HCT116 (cell line): ENCODE results near the gene CCSAP.

Source experiments
- CTCF ChIP-seq, 3 experiments: fragments of 200-600 bp in 1 of 3; sonication (generic) in 1 of 3; IDR thresholded peaks in 2 of 3; conservative IDR thresholded peaks in 1 of 3; 2 replicates each; pipeline ENCODE4 v1.5.1; 2012 to 2017; ENCODE audit warnings: low read depth in 2 of 3, low read length in 2 of 3, antibody characterized with exemption in 1 of 3, borderline replicate concordance in 1 of 3, control low read depth in 1 of 3, mild to moderate bottlenecking in 1 of 3, mixed read lengths in 1 of 3, mixed run types in 1 of 3, moderate library complexity in 1 of 3; ENCODE audit not compliant: insufficient read depth in 1 of 3
- EGR1 ChIP-seq: IDR thresholded peaks from 2 replicates; pipeline ENCODE4 v1.6.1; 2012; ENCODE audit warnings: low read depth
- EZH2 ChIP-seq: fragments of 200-600 bp; sonication (generic); IDR thresholded peaks from 2 replicates; pipeline ENCODE4 v1.6.1; 2017; ENCODE audit warnings: antibody characterized with exemption, mixed run types
- POLR2A ChIP-seq: IDR thresholded peaks from 2 replicates; pipeline ENCODE4 v1.7.0; 2011; ENCODE audit warnings: borderline replicate concordance; ENCODE audit not compliant: insufficient read depth, insufficient read length; ENCODE audit errors: extremely low read depth
- POLR2AphosphoS5 ChIP-seq: IDR thresholded peaks from 2 replicates; pipeline ENCODE4 v1.6.1; 2011; ENCODE audit warnings: mild to moderate bottlenecking, low read depth, low read length, moderate library complexity
- RAD21 ChIP-seq: IDR thresholded peaks from 2 replicates; pipeline ENCODE4 v1.6.1; 2012; ENCODE audit warnings: low read depth, mild to moderate bottlenecking
- SRF ChIP-seq: IDR thresholded peaks from 2 replicates; pipeline ENCODE4 v1.6.1; 2012; ENCODE audit warnings: low read depth
- YY1 ChIP-seq: IDR thresholded peaks from 2 replicates; pipeline ENCODE4 v1.6.1; 2011; ENCODE audit warnings: low read length, low read depth, moderate library complexity, mild to moderate bottlenecking; ENCODE audit not compliant: insufficient replicate concordance; ENCODE audit errors: extremely low read depth
- ZFX ChIP-seq: fragments of 450-650 bp; IDR thresholded peaks from 2 replicates; pipeline ENCODE4 v1.6.1; 2017

DNA sequence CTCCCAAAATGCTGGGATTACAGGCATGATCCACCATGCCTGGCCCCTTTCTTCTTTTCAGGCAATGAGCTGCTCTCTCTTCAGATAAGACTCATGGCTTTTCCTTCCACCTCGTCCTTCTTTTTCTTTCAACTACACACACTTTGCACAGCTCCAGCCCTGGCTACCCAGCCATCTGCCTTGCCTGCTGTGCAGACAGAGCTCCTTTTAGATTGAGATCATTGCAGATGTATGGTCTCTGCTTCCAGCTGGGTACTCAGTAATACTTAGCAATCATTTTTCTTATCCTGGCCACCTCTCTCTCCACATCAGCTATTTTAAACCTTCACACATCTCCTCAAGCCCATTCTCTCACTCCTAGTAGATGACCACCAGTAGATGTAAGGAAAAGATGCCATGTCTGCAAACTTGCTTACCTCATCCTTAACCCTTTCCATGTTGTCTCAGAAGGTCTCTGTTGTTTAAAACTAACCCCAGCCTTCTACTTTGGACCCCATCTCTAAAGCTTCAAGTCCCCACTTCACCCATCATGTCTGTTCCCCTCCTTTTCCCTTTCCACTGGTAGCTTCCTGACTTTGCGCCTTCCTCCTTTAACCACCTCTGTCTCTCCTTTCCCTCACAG, 64.6 kb downstream of the CCSAP start:
- TF ChIP-seq CTCF (IDR thresholded peaks at IDR 0.05 in 2 of 3, conservative IDR thresholded peaks at IDR 0.05 in 1 of 3; ENCODE audit: borderline replicate concordance in 1 of 3, insufficient read depth in 1 of 3, low read depth in 2 of 3, low read length in 2 of 3) = no peak
- no peak for TF ChIP-seq RAD21
- no peak for TF ChIP-seq POLR2AphosphoS5
- no peak for TF ChIP-seq YY1
- TF ChIP-seq POLR2A = no peak
- no peak for TF ChIP-seq EGR1
- TF ChIP-seq EZH2 = no peak
- TF ChIP-seq SRF = no peak
- TF ChIP-seq ZFX = no peak
